H1 (cell line): Measurements from ENCODE around the gene APEH. TPM values are rescaled to one million over a fixed set of nuclear protein-coding genes. Genes with fewer than 3 reads are reported as not detected.

Experiments
- ASH2L ChIP-seq: fragments of 200-600, 300-600 bp; sonication (generic); IDR thresholded peaks from one replicate; pipeline ENCODE4 v1.7.1; 2017; ENCODE audit warnings: low read length
- EZH2 ChIP-seq: fragments of 200-600 bp; sonication (generic); IDR thresholded peaks from 2 replicates; pipeline ENCODE4 v1.7.1; 2012; ENCODE audit warnings: low read depth, mild to moderate bottlenecking, moderate library complexity, low read length, inconsistent platforms; ENCODE audit not compliant: severe bottlenecking
- GTF2F1 ChIP-seq: IDR thresholded peaks from 2 replicates; pipeline ENCODE4 v1.6.1; 2012; ENCODE audit warnings: low read depth, low read length, improper control_type of control experiment, borderline replicate concordance
- NRF1 ChIP-seq: IDR thresholded peaks from 2 replicates; pipeline ENCODE4 v1.6.1; 2011; ENCODE audit warnings: mild to moderate bottlenecking, low read depth, low read length, improper control_type of control experiment
- RAD21 ChIP-seq, 2 experiments: IDR thresholded peaks in 1 of 2; conservative IDR thresholded peaks in 1 of 2; 2 replicates each; pipeline ENCODE4 v1.6.1; 2011; ENCODE audit warnings: low read depth in 2 of 2, low read length in 2 of 2, improper control_type of control experiment in 1 of 2, inconsistent platforms in 1 of 2, mild to moderate bottlenecking in 1 of 2, moderate library complexity in 1 of 2
- SIN3A ChIP-seq, 2 experiments: IDR thresholded peaks in 1 of 2; conservative IDR thresholded peaks in 1 of 2; 2 replicates each; pipeline ENCODE4 v1.6.1; 2011 to 2012; ENCODE audit warnings: low read length in 2 of 2, improper control_type of control experiment in 1 of 2, low read depth in 1 of 2, mild to moderate bottlenecking in 1 of 2
- SP1 ChIP-seq: IDR thresholded peaks from 2 replicates; pipeline ENCODE4 v1.6.1; 2011; ENCODE audit warnings: low read depth, low read length
- SUZ12 ChIP-seq: fragments of 200-600 bp; sonication (generic); IDR thresholded peaks from 2 replicates; pipeline ENCODE4 v1.6.1; 2012; ENCODE audit warnings: mild to moderate bottlenecking, inconsistent platforms, low read length, moderate library complexity, mixed read lengths
- polyA plus RNA-seq, 7 experiments: library from polyadenylated mRNA; depleted of rRNA in 3 of 7; stranded (reverse) in 5 of 7; unstranded in 2 of 7; fragments of >200 nt in 5 of 7; fragments of 200-250 nt in 2 of 7; gene quantifications; 1 replicate in 5 of 7; 2 replicates in 1 of 7; 4 replicates in 1 of 7; pipeline versions ENCODE4 v1.2.1 to v1.2.3, GENCODE V29; 2011 to 2013; ENCODE audit warnings: missing spikeins in 2 of 7, mixed read lengths in 2 of 7
- total RNA-seq: library from RNA; stranded (reverse); fragmentation: NEBNext Ultra II Directional; extraction: Animal tissue kit (Norgen Biotek cat#: 25700); gene quantifications from 2 replicates; pipeline ENCODE4 v1.2.1, GENCODE V29; 2021
- TF ChIP-seq, protein P1 (sequence below): fragments of 300-600 bp; sonication (generic); IDR thresholded peaks from 2 replicates; pipeline ENCODE4 v1.7.1; 2012; ENCODE audit warnings: low read length, moderate library complexity, mild to moderate bottlenecking, inconsistent platforms; ENCODE audit not compliant: insufficient replicate concordance

APEH gene
- total and polyA plus RNA-seq, 2 of the 8 experiments (the other 6 are each of a cell fraction or from before 2014, with no cell fraction given): 222 to 260 TPM

DNA sequence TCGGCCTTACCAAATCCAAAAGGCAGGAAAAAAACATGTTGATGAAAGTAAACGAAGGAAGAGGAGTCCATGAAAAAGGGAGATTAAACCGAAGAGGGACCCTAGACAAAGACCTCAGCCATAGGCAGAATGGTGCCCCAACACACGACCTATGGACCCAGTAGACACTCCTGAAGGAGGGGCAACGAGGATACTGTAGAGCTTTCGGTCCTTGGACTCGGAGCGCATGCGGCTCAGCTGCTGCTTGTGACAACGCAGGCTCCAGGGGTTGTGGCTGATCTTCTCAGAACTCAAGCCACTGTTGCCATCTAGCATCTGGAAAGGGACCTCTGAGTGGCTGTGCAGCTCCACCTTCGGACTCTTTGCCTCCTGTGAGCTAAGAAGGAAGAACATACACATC is 58.4 kb downstream of the APEH start (continued):
- TF ChIP-seq, protein P1, sequence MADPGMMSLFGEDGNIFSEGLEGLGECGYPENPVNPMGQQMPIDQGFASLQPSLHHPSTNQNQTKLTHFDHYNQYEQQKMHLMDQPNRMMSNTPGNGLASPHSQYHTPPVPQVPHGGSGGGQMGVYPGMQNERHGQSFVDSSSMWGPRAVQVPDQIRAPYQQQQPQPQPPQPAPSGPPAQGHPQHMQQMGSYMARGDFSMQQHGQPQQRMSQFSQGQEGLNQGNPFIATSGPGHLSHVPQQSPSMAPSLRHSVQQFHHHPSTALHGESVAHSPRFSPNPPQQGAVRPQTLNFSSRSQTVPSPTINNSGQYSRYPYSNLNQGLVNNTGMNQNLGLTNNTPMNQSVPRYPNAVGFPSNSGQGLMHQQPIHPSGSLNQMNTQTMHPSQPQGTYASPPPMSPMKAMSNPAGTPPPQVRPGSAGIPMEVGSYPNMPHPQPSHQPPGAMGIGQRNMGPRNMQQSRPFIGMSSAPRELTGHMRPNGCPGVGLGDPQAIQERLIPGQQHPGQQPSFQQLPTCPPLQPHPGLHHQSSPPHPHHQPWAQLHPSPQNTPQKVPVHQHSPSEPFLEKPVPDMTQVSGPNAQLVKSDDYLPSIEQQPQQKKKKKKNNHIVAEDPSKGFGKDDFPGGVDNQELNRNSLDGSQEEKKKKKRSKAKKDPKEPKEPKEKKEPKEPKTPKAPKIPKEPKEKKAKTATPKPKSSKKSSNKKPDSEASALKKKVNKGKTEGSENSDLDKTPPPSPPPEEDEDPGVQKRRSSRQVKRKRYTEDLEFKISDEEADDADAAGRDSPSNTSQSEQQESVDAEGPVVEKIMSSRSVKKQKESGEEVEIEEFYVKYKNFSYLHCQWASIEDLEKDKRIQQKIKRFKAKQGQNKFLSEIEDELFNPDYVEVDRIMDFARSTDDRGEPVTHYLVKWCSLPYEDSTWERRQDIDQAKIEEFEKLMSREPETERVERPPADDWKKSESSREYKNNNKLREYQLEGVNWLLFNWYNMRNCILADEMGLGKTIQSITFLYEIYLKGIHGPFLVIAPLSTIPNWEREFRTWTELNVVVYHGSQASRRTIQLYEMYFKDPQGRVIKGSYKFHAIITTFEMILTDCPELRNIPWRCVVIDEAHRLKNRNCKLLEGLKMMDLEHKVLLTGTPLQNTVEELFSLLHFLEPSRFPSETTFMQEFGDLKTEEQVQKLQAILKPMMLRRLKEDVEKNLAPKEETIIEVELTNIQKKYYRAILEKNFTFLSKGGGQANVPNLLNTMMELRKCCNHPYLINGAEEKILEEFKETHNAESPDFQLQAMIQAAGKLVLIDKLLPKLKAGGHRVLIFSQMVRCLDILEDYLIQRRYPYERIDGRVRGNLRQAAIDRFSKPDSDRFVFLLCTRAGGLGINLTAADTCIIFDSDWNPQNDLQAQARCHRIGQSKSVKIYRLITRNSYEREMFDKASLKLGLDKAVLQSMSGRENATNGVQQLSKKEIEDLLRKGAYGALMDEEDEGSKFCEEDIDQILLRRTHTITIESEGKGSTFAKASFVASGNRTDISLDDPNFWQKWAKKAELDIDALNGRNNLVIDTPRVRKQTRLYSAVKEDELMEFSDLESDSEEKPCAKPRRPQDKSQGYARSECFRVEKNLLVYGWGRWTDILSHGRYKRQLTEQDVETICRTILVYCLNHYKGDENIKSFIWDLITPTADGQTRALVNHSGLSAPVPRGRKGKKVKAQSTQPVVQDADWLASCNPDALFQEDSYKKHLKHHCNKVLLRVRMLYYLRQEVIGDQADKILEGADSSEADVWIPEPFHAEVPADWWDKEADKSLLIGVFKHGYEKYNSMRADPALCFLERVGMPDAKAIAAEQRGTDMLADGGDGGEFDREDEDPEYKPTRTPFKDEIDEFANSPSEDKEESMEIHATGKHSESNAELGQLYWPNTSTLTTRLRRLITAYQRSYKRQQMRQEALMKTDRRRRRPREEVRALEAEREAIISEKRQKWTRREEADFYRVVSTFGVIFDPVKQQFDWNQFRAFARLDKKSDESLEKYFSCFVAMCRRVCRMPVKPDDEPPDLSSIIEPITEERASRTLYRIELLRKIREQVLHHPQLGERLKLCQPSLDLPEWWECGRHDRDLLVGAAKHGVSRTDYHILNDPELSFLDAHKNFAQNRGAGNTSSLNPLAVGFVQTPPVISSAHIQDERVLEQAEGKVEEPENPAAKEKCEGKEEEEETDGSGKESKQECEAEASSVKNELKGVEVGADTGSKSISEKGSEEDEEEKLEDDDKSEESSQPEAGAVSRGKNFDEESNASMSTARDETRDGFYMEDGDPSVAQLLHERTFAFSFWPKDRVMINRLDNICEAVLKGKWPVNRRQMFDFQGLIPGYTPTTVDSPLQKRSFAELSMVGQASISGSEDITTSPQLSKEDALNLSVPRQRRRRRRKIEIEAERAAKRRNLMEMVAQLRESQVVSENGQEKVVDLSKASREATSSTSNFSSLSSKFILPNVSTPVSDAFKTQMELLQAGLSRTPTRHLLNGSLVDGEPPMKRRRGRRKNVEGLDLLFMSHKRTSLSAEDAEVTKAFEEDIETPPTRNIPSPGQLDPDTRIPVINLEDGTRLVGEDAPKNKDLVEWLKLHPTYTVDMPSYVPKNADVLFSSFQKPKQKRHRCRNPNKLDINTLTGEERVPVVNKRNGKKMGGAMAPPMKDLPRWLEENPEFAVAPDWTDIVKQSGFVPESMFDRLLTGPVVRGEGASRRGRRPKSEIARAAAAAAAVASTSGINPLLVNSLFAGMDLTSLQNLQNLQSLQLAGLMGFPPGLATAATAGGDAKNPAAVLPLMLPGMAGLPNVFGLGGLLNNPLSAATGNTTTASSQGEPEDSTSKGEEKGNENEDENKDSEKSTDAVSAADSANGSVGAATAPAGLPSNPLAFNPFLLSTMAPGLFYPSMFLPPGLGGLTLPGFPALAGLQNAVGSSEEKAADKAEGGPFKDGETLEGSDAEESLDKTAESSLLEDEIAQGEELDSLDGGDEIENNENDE: no peak
- TF ChIP-seq GTF2F1 (no peak), SP1 (no peak), SIN3A (conservative IDR thresholded peaks at IDR 0.05 in 1 of 2, IDR thresholded peaks at IDR 0.05 in 1 of 2; ENCODE audit: low read depth in 1 of 2, low read length in 2 of 2) (no peak), ASH2L (no peak), EZH2 (no peak), RAD21 (IDR thresholded peaks at IDR 0.05 in 1 of 2, conservative IDR thresholded peaks at IDR 0.05 in 1 of 2; ENCODE audit: low read depth in 2 of 2, low read length in 2 of 2) (no peak), NRF1 (no peak), SUZ12 (no peak)
